Astrocyte (in vitro differentiated cells and primary cell): Measurements from ENCODE around the gene FAM81A. TPM values are rescaled to one million over a fixed set of nuclear protein-coding genes. Genes with fewer than 3 reads are reported as not detected.

Source experiments
- DNase-seq: peaks from one replicate; pipeline ENCODE4 v3.0.0-alpha.2; 2010; ENCODE audit warnings: low read depth
- FAIRE-seq: peaks from 2 replicates; lab custom pipeline; 2011; peaks lifted over from hg19 to GRCh38; lab: Jason Lieb, UNC
- H2AFZ ChIP-seq: 2 replicates; pipeline ENCODE4 v1.6.0; 2012; ENCODE audit warnings: low read depth, low read length, inconsistent platforms
- H3K27ac ChIP-seq: 2 replicates; pipeline ENCODE4 v1.5.1; 2011; ENCODE audit warnings: low read depth, low read length, inconsistent platforms
- H3K27me3 ChIP-seq: 2 replicates; pipeline ENCODE4 v1.6.0; 2011; ENCODE audit warnings: low read length, inconsistent platforms; ENCODE audit not compliant: insufficient read depth
- H3K36me3 ChIP-seq: 2 replicates; pipeline ENCODE4 v1.5.1; 2011; ENCODE audit warnings: low read length, inconsistent platforms; ENCODE audit not compliant: insufficient read depth
- H3K4me1 ChIP-seq: 2 replicates; pipeline ENCODE4 v1.5.1; 2011; ENCODE audit warnings: low read length, inconsistent platforms; ENCODE audit not compliant: insufficient read depth
- H3K4me2 ChIP-seq: 2 replicates; pipeline ENCODE4 v1.6.0; 2012; ENCODE audit warnings: low read length, inconsistent platforms
- H3K4me3 ChIP-seq: 2 replicates; pipeline ENCODE4 v1.5.1; 2011; ENCODE audit warnings: low read depth, mild to moderate bottlenecking, low read length, inconsistent platforms; ENCODE audit not compliant: insufficient read depth
- H3K79me2 ChIP-seq: 2 replicates; pipeline ENCODE4 v1.6.0; 2012; ENCODE audit warnings: mild to moderate bottlenecking, low read length, inconsistent platforms; ENCODE audit not compliant: insufficient read depth
- H3K9ac ChIP-seq: 2 replicates; pipeline ENCODE4 v1.6.0; 2012; ENCODE audit warnings: mild to moderate bottlenecking, low read length, inconsistent platforms
- H3K9me3 ChIP-seq: 2 replicates; pipeline ENCODE4 v1.5.1; 2012; ENCODE audit warnings: low read depth, mild to moderate bottlenecking, low read length, inconsistent platforms; ENCODE audit not compliant: insufficient read depth
- H4K20me1 ChIP-seq: 2 replicates; pipeline ENCODE4 v1.6.0; 2012; ENCODE audit warnings: low read length, inconsistent platforms; ENCODE audit not compliant: insufficient read depth
- H3K27ac Mint-ChIP-seq: one replicate; pipeline ENCODE4 v1.8.0; 2021; ENCODE audit warnings: mild to moderate bottlenecking, mixed read lengths; ENCODE audit not compliant: unreplicated experiment
- H3K27me3 Mint-ChIP-seq: one replicate; pipeline ENCODE4 v1.8.0; 2021; ENCODE audit warnings: low read depth, mixed read lengths; ENCODE audit not compliant: unreplicated experiment
- H3K36me3 Mint-ChIP-seq: one replicate; pipeline ENCODE4 v1.8.0; 2021; ENCODE audit warnings: low read depth, mixed read lengths; ENCODE audit not compliant: unreplicated experiment
- H3K4me1 Mint-ChIP-seq: one replicate; pipeline ENCODE4 v1.8.0; 2021; ENCODE audit warnings: low read depth, mixed read lengths; ENCODE audit not compliant: unreplicated experiment
- H3K4me3 Mint-ChIP-seq: one replicate; pipeline ENCODE4 v1.8.0; 2021; ENCODE audit warnings: mild to moderate bottlenecking, moderate library complexity, mixed read lengths; ENCODE audit not compliant: unreplicated experiment
- H3K9me3 Mint-ChIP-seq: one replicate; pipeline ENCODE4 v1.8.0; 2021; ENCODE audit warnings: mild to moderate bottlenecking, mixed read lengths; ENCODE audit not compliant: unreplicated experiment
- EZH2 ChIP-seq: IDR thresholded peaks from 2 replicates; pipeline ENCODE4 v1.6.1; 2012; ENCODE audit warnings: mild to moderate bottlenecking, low read length, inconsistent platforms; ENCODE audit not compliant: insufficient read depth
- total RNA-seq: library from RNA; stranded (reverse); gene quantifications from 2 replicates; pipeline ENCODE4 v1.2.1, GENCODE V29; 2021
- TF ChIP-seq, protein P1 (sequence below): IDR thresholded peaks from 2 replicates; pipeline ENCODE4 v1.5.1; 2011; ENCODE audit warnings: low read depth, mild to moderate bottlenecking, inconsistent platforms, low read length, moderate library complexity; ENCODE audit not compliant: insufficient read depth

The FAM81A gene
- total RNA-seq, 1 donor from 2014 or later = 0.73 TPM

DNA sequence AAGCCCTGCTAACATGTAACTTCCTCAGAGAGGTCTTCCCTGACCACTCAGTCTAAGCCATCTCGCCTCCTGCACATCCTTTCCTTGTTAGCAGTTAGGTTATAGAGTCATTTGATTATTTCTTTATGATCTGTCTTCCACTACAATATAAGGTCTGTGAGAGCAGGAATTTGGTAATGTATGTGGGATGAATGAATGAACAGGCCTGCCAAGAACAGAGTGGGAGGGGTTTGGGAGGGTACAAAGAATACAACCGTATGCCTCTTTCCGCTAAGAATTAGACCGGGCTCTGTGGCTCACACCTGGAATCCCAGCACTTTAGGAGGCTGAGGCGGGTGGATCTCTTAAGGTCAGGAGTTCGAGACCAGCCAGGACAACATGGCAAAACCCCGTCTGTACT is 32.9 kb upstream of the FAM81A start:
- Histone ChIP-seq H3K79me2 (no peaks in the 10 kb centered on the region), H3K27me3 (no peaks in the 10 kb centered on the region), H3K9me3 (no peaks in the 10 kb centered on the region), H3K9ac (no peak overlapping the region), H3K36me3 (no peaks in the 10 kb centered on the region), H3K4me3 (no peak overlapping the region), H3K4me2 (no peak overlapping the region), H3K4me1 (no peaks in the 10 kb centered on the region), H3K27ac (no peak overlapping the region), H2AFZ (no peak overlapping the region), H4K20me1 (no peaks in the 10 kb centered on the region)
- FAIRE-seq (no peak), DNase-seq (no peak)
- Mint-ChIP-seq H3K4me3 (no peak overlapping the region), H3K27ac (no peak overlapping the region), H3K9me3 (no peaks in the 10 kb centered on the region), H3K4me1 (peaks cover 6% of the 10 kb centered on the region), H3K36me3 (peaks cover 3% of the 10 kb centered on the region), H3K27me3 (peaks cover 17% of the 10 kb centered on the region)
- TF ChIP-seq, protein P1, sequence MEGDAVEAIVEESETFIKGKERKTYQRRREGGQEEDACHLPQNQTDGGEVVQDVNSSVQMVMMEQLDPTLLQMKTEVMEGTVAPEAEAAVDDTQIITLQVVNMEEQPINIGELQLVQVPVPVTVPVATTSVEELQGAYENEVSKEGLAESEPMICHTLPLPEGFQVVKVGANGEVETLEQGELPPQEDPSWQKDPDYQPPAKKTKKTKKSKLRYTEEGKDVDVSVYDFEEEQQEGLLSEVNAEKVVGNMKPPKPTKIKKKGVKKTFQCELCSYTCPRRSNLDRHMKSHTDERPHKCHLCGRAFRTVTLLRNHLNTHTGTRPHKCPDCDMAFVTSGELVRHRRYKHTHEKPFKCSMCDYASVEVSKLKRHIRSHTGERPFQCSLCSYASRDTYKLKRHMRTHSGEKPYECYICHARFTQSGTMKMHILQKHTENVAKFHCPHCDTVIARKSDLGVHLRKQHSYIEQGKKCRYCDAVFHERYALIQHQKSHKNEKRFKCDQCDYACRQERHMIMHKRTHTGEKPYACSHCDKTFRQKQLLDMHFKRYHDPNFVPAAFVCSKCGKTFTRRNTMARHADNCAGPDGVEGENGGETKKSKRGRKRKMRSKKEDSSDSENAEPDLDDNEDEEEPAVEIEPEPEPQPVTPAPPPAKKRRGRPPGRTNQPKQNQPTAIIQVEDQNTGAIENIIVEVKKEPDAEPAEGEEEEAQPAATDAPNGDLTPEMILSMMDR = no peak
- no peak for TF ChIP-seq EZH2

DNA sequence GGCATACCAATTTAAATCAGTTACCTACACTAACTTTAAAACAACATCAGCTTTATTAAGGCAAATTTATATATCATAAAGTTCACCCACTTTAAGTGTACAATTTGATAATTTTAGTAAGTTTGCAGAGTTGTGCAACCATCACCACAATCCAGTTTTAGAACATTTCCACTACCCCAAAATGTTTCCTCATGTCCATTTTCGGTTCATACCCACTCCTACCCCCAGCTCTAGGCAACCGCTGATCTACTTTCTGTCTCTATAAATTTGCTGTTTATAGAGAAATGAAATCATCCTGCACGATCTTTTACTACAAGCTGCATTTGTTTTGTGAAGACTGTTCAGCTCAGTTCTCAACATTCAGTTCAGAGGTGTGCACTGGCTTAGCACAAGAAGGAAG is 31.5 kb upstream of the FAM81A start:
- Mint-ChIP-seq H3K27me3 (peaks cover 17% of the 10 kb centered on the region), H3K9me3 (no peaks in the 10 kb centered on the region), H3K36me3 (peaks cover 3% of the 10 kb centered on the region), H3K4me1 (no peaks in the 10 kb centered on the region), H3K4me3 (no peak overlapping the region), H3K27ac (no peak overlapping the region)
- DNase-seq = no peak
- H3K4me1 ChIP-seq = no peaks in the 10 kb centered on the region
- no peak overlapping the region for H3K9ac ChIP-seq
- no peak overlapping the region for H2AFZ ChIP-seq
- H3K27me3 ChIP-seq = no peaks in the 10 kb centered on the region
- no peaks in the 10 kb centered on the region for H3K9me3 ChIP-seq
- H4K20me1 ChIP-seq = no peaks in the 10 kb centered on the region
- TF ChIP-seq EZH2 = no peak
- TF ChIP-seq, protein P1 = no peak
- no peak overlapping the region for H3K4me3 ChIP-seq
- no peak for FAIRE-seq
- no peak overlapping the region for H3K4me2 ChIP-seq
- H3K79me2 ChIP-seq = no peaks in the 10 kb centered on the region
- no peak overlapping the region for H3K27ac ChIP-seq
- no peaks in the 10 kb centered on the region for H3K36me3 ChIP-seq

DNA sequence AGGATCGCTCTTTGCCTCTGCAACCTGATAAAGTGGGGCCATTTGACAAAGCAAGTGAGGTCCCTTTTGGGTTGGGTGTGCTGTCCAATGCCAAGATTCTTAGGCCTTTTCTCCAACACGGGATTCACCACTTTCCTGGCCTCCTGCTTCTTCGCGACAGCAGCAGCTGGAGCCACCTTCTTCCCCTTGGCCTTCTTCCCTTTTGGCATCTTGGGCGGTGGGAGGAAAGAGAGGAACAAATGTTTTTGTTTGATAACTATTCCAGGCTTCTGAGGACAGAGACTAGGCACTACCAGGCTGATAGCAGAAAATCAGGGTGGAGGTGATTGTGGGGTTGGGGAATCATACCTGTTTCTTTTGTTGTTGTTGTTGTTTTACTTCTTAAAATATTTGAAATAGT is 30.0 kb upstream of the FAM81A start:
- Histone ChIP-seq H3K9ac (no peak overlapping the region), H3K4me3 (no peak overlapping the region), H3K9me3 (no peaks in the 10 kb centered on the region), H4K20me1 (no peaks in the 10 kb centered on the region), H3K79me2 (no peaks in the 10 kb centered on the region), H3K27me3 (no peaks in the 10 kb centered on the region), H3K36me3 (no peaks in the 10 kb centered on the region), H2AFZ (no peak overlapping the region), H3K4me2 (no peak overlapping the region), H3K4me1 (no peaks in the 10 kb centered on the region), H3K27ac (no peak overlapping the region)
- Mint-ChIP-seq H3K9me3 (no peaks in the 10 kb centered on the region), H3K27me3 (peaks cover 14% of the 10 kb centered on the region), H3K4me3 (no peak overlapping the region), H3K4me1 (no peaks in the 10 kb centered on the region), H3K27ac (no peak overlapping the region), H3K36me3 (peaks cover 3% of the 10 kb centered on the region)
- TF ChIP-seq, protein P1 = no peak
- no peak for TF ChIP-seq EZH2
- DNase-seq = no peak
- FAIRE-seq = no peak
